C1 segment of cervical spinal cord (tissue), 14 donors: ENCODE data around the gene ACBD7.

ENCODE experiments used
- DNase-seq, 14 donors: peaks; one replicate each; lab custom pipeline; 2025; lab: John Stamatoyannopoulos, UW

The ACBD7 gene

GRCh38 chr10:15088428-15089261 lies at the start of gene ACBD7:
Gene ACBD7 (minus strand): TSS chr10:15088776. CDS start chr10:15088728, 48 bp downstream.
- DNase-seq, result peak in 13 of 14 donors; percentile 12 to 86 (median 43)

GRCh38 chr10:15137636-15138035 lies 49.1 kb upstream of the ACBD7 start:
- no peak for DNase-seq

GRCh38 chr10:15137036-15137359 lies 48.4 kb upstream of the ACBD7 start:
- no peak for DNase-seq

GRCh38 chr10:15136129-15137035 lies 47.8 kb upstream of the ACBD7 start:
- no peak for DNase-seq

- no peak for DNase-seq
These were observed 42.8 kb upstream of the ACBD7 start for GRCh38 chr10:15131330-15131729.

GRCh38 chr10:15124908-15125307 lies 36.3 kb upstream of the ACBD7 start:
- DNase-seq, result no peak

- no peak for DNase-seq
These were observed 35.6 kb upstream of the ACBD7 start for GRCh38 chr10:15124190-15124589.

GRCh38 chr10:15123749-15124184 lies 35.2 kb upstream of the ACBD7 start:
- DNase-seq, result no peak

- no peak for DNase-seq
These were observed 34.0 kb upstream of the ACBD7 start for GRCh38 chr10:15122477-15123030.

- no peak for DNase-seq
These were observed 33.1 kb upstream of the ACBD7 start for GRCh38 chr10:15121707-15122106.

GRCh38 chr10:15120523-15120922 lies 31.9 kb upstream of the ACBD7 start:
- DNase-seq, result no peak

- DNase-seq, result no peak
These were observed 30.0 kb upstream of the ACBD7 start for GRCh38 chr10:15118615-15119014.

- no peak for DNase-seq
These were observed 27.6 kb upstream of the ACBD7 start for GRCh38 chr10:15116225-15116624.

GRCh38 chr10:15113766-15114165 lies 25.2 kb upstream of the ACBD7 start:
- no peak for DNase-seq

GRCh38 chr10:15112657-15113056 lies 24.1 kb upstream of the ACBD7 start:
- DNase-seq, result no peak

GRCh38 chr10:15106352-15107013 lies 17.9 kb upstream of the ACBD7 start:
- DNase-seq, result peak in 8 of 14 donors; percentile 2 to 52 (median 16)

GRCh38 chr10:15103513-15103912 lies 14.9 kb upstream of the ACBD7 start:
- no peak for DNase-seq

GRCh38 chr10:15099886-15100285 lies 11.3 kb upstream of the ACBD7 start:
- DNase-seq, result no peak

GRCh38 chr10:15097011-15097812 lies 8.6 kb upstream of the ACBD7 start, which contains the start of gene RPP38:
Gene RPP38 (plus strand): TSS chr10:15097355. CDS start chr10:15103315, 5,960 bp downstream.
- peak; percentile 59 to 99 (median 96) for DNase-seq

GRCh38 chr10:15096661-15097010 lies 8.1 kb upstream of the ACBD7 start:
- DNase-seq, result no peak
